ENCODE measurements around the gene SNORC. TPM values are rescaled to one million over a fixed set of nuclear protein-coding genes. Genes with fewer than 3 reads are reported as not detected.

SNORC gene
- total RNA-seq, 2 experiments from 2014 or later, result 2.1 to 2.4 TPM

DNA sequence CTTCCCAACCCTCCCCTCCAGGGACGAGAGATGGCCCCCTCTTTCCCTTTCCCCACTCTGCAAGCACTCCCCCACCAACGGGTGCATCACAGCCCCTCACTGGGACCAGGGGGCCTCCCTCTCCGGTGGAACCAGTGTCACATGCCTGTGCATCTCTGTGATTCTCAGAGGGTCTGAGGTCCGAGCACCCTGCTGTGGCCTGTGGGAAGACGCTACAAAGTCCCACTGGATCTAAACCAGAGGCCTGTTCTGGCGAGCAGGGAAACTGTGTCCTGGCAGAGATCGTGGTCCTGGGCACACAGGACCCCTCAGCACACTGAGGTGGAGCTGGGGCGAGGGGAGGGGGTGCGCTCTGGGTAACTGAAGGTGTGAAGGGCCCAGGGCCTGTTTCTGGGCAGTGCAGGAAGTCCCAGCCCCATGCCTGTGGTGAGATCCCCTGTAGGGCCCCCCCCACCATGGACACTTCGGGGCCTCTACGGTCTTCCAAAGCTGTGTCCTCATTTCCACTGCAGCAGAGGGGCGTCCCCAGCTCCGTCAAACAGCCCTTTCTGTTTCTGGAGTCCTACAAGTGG lies 8.0 kb downstream of the SNORC start:
- intact Hi-C loops (cut with micrococcal nuclease), result loop anchor here (10.0 kb wide), 1 partner anchor 377 kb away; the partner anchor contains the start of gene ATG16L1
- CTCF ChIA-PET, result no interaction called here
- POLR2A ChIA-PET, result no interaction called here
- Mint-ChIP-seq H3K27ac (no peak overlapping the region), H3K27me3 (peaks cover 17% of the 10 kb centered on the region), H3K4me1 (ENCODE audit: low read depth) (peaks cover 4% of the 10 kb centered on the region), H3K36me3 (ENCODE audit: low read depth) (no peaks in the 10 kb centered on the region), H3K4me3 (peak overlapping the region; percentile 21), H3K9me3 (no peaks in the 10 kb centered on the region)
- TF ChIP-seq, protein P1, sequence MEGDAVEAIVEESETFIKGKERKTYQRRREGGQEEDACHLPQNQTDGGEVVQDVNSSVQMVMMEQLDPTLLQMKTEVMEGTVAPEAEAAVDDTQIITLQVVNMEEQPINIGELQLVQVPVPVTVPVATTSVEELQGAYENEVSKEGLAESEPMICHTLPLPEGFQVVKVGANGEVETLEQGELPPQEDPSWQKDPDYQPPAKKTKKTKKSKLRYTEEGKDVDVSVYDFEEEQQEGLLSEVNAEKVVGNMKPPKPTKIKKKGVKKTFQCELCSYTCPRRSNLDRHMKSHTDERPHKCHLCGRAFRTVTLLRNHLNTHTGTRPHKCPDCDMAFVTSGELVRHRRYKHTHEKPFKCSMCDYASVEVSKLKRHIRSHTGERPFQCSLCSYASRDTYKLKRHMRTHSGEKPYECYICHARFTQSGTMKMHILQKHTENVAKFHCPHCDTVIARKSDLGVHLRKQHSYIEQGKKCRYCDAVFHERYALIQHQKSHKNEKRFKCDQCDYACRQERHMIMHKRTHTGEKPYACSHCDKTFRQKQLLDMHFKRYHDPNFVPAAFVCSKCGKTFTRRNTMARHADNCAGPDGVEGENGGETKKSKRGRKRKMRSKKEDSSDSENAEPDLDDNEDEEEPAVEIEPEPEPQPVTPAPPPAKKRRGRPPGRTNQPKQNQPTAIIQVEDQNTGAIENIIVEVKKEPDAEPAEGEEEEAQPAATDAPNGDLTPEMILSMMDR (IDR thresholded peaks at IDR 0.05), result no peak
- ATAC-seq, result no peak
- DNase-seq, result no peak

- TF ChIP-seq, protein P1 (IDR thresholded peaks at IDR 0.05), result no peak
- Mint-ChIP-seq H3K27me3 (peaks cover 17% of the 10 kb centered on the region), H3K4me3 (no peak overlapping the region), H3K4me1 (ENCODE audit: low read depth) (peaks cover 4% of the 10 kb centered on the region), H3K27ac (no peak overlapping the region), H3K9me3 (no peaks in the 10 kb centered on the region), H3K36me3 (ENCODE audit: low read depth) (no peaks in the 10 kb centered on the region)
- intact Hi-C loops (cut with micrococcal nuclease), result loop anchor here (10.0 kb wide), 1 partner anchor 376 kb away; the partner anchor contains the start of gene ATG16L1
- no peak for DNase-seq
- POLR2A ChIA-PET, result no interaction called here
- no peak for ATAC-seq
- CTCF ChIA-PET, result interaction anchor here (0.8 kb wide), 1 partner anchor 174 kb away, joined by 3 read pairs; no protein-coding TSS in a partner anchor
Observed at GRCh38 chr2:232878855-232879617, 9.0 kb downstream of the SNORC start.

DNA sequence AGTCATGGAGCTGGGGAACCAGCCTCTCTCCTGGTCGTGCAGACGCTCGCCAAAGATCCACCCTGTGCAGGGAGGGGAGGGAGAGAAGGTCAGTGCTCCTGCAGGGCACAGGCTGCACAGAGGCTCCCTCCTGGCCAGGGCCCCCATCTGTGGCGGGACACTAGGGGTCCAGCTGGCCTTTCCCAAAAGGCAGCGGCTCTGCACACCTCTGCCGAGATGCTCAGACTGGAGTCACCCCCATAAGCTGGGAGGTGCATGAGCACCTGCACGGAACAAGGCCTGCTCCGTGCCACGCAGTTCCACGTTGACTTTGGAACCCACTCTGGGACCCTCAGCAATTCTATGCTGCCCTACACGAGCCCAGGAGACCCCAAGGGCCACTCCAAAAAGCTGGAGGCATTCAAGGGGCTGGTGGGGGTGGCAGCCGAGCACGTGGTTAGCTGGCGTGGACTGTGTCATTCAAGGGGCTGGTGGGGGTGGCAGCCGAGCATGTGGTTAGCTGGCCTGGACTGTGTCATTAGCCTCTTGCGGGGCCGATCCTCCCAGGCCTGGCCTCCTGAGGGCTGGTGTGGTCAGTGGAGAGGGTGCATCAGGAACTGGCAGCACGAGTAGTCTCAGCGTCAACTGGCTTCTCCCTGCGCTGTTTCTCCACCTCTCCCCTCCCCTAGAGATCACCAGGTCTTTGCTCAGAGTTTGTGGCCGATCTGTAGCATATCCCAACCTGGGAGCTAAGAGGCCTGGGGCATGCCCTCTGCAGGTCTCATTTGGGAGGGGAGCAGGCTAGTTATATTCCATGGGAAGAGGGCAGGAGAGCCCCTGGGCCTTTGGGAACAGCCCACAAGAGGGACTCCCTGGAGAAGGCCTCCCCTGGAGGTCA lies 9.8 kb downstream of the SNORC start:
- no peak overlapping the region for H3K4me3 Mint-ChIP-seq
- POLR2A ChIA-PET, result interaction anchor here (0.9 kb wide), 1 partner anchor 329 kb away, joined by 3 read pairs; no protein-coding TSS in a partner anchor
- no peak overlapping the region for H3K27ac Mint-ChIP-seq
- ATAC-seq, result no peak
- no peaks in the 10 kb centered on the region for H3K9me3 Mint-ChIP-seq
- TF ChIP-seq, protein P1 (IDR thresholded peaks at IDR 0.05), result no peak
- DNase-seq, result no peak
- peaks cover 15% of the 10 kb centered on the region for H3K27me3 Mint-ChIP-seq
- intact Hi-C loops (cut with micrococcal nuclease), result loop anchor here (10.0 kb wide), 1 partner anchor 375 kb away; the partner anchor contains the start of gene ATG16L1
- CTCF ChIA-PET, result interaction anchor here (0.8 kb wide), 1 partner anchor 174 kb away, joined by 3 read pairs; no protein-coding TSS in a partner anchor
- H3K36me3 Mint-ChIP-seq (ENCODE audit: low read depth), result no peaks in the 10 kb centered on the region
- peaks cover 4% of the 10 kb centered on the region for H3K4me1 Mint-ChIP-seq (ENCODE audit: low read depth)

DNA sequence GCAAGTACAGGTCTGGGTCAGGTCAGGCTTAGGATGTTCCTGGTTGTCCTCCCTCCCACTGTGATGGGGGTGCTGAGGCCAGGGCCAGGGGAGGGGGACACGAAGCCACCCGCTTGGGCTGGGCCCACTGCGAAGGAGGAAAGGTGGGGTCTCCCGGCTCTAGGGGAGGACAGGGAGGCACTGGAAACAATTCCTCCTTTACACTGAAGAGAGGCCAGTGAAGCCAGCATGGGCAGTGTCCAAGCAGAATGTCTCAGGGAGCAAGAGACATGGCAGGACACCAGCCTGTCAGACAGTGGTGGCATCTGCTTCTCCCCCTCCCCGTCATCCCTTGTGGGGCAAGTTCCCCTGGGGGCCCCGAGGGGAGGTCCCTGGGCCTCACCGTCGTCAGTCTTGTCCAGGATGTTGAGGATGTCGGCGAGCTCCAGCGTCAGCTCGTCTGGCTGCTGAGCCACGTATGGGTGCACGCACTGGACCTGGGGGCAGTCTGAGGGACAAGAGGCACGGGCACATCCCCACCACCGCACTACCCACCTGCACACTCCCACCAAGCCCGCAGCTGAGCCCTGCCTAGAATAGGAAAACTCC lies 10.8 kb downstream of the SNORC start:
- H3K9me3 Mint-ChIP-seq, result no peaks in the 10 kb centered on the region
- POLR2A ChIA-PET, result interaction anchor here (0.9 kb wide), 1 partner anchor 330 kb away, joined by 3 read pairs; no protein-coding TSS in a partner anchor
- CTCF ChIA-PET, result interaction anchor here (1.1 to 1.4 kb wide), 2 partner anchors 173 to 270 kb away, joined by 3 read pairs; no protein-coding TSS in a partner anchor
- no peak overlapping the region for H3K27ac Mint-ChIP-seq
- H3K4me3 Mint-ChIP-seq, result no peak overlapping the region
- no peaks in the 10 kb centered on the region for H3K36me3 Mint-ChIP-seq (ENCODE audit: low read depth)
- DNase-seq (no peak), ATAC-seq (no peak)
- no peaks in the 10 kb centered on the region for H3K4me1 Mint-ChIP-seq (ENCODE audit: low read depth)
- peaks cover 5% of the 10 kb centered on the region for H3K27me3 Mint-ChIP-seq
- intact Hi-C loops (cut with micrococcal nuclease), result no loop called here
- TF ChIP-seq, protein P1 (IDR thresholded peaks at IDR 0.05), result no peak

Data from activated CD8-positive, alpha-beta T cell treated with anti-CD3 and anti-CD28 coated beads for 36 hours (primary cell).